HG03196 (cell line): ENCODE results near the gene C1orf21.

Experiments used
- ATAC-seq: cut with Tn5 transposase; IDR thresholded peaks from one replicate; pipeline ENCODE4 v1.9.1; 2021; ENCODE audit not compliant: unreplicated experiment

The C1orf21 gene

GRCh38 chr1:184624051-184624450 lies 237.2 kb downstream of the C1orf21 start:
- ATAC-seq, result no peak

DNA sequence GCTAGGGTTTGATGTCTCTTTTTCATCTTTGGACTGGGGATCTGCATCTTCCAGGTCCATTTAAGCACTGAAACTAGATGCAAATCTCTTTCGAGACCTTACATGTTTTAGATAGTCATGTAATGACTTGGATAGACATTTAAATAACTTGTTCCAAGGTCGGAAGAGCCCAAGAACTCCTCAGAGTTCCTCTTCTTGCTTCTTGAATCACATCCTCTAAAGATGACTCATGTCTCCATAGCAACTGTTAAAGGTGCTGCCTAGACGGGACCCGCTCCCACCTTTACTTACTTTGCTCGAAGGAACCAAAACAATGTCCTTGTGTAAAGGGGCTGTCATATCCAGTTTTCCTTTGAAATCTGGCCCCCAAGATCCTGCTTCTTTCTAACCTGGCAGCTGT lies 237.8 kb downstream of the C1orf21 start:
- no peak for ATAC-seq

- ATAC-seq, result no peak
These were observed 238.4 kb downstream of the C1orf21 start for GRCh38 chr1:184625271-184625670.

- no peak for ATAC-seq
These were observed 239.5 kb downstream of the C1orf21 start for GRCh38 chr1:184626076-184627006.

- no peak for ATAC-seq
These were observed 240.1 kb downstream of the C1orf21 start for GRCh38 chr1:184627007-184627341.

GRCh38 chr1:184629266-184629665 lies 242.4 kb downstream of the C1orf21 start:
- no peak for ATAC-seq

GRCh38 chr1:184630679-184631060 lies 243.8 kb downstream of the C1orf21 start:
- ATAC-seq, result no peak

GRCh38 chr1:184632415-184633175 lies 245.8 kb downstream of the C1orf21 start:
- no peak for ATAC-seq

GRCh38 chr1:184633785-184634184 lies 247.0 kb downstream of the C1orf21 start:
- ATAC-seq, result no peak

GRCh38 chr1:184634296-184634695 lies 247.5 kb downstream of the C1orf21 start:
- no peak for ATAC-seq

GRCh38 chr1:184635347-184635979 lies 248.6 kb downstream of the C1orf21 start:
- ATAC-seq, result no peak

DNA sequence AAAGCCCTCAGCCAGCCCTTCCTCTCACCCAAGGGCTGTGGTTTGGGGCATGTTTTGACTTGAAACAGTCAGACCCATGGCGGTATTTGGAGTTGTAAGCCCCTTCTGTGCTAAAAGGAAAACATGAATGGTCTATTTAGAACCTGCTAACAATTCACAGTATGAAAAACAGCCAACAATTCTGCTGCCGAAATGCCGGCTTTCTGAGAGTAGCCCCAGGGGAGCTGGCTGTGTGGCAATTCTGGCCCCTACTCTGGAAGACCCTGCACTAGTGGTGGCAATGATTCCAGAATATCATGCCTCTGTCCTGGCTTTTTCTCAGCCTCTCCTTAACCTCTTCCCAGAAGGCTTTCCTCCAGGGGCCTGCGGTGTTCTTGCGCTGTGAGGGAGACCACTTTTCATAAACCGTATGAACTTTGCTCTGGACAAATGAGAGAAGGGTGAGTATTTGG lies 249.2 kb downstream of the C1orf21 start:
- ATAC-seq, result no peak

- ATAC-seq, result no peak
These were observed 250.9 kb downstream of the C1orf21 start for GRCh38 chr1:184637664-184638240.

GRCh38 chr1:184639205-184639604 lies 252.4 kb downstream of the C1orf21 start:
- ATAC-seq, result no peak

- ATAC-seq, result no peak
These were observed 253.7 kb downstream of the C1orf21 start for GRCh38 chr1:184640505-184640904.

DNA sequence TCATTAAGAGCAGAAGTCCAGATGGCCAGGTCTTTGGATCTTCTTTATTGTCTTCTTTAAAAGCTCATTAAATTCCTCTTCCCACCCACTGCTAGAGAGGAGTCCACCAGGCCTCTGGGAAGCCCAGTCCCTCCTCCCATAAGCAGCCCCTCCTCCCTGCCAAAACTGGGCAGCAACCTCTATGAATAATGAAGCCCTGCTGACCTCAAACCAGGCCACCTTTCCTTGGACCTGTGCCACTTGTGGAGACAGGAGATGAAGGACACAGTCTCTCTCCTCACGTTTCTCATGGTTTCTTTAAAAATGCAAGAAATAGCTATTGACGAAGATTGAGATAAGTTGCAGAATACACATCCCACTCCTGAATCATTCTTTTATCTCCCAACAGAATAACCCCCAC lies 255.1 kb downstream of the C1orf21 start:
- no peak for ATAC-seq

- no peak for ATAC-seq
These were observed 256.8 kb downstream of the C1orf21 start for GRCh38 chr1:184643661-184644060.

DNA sequence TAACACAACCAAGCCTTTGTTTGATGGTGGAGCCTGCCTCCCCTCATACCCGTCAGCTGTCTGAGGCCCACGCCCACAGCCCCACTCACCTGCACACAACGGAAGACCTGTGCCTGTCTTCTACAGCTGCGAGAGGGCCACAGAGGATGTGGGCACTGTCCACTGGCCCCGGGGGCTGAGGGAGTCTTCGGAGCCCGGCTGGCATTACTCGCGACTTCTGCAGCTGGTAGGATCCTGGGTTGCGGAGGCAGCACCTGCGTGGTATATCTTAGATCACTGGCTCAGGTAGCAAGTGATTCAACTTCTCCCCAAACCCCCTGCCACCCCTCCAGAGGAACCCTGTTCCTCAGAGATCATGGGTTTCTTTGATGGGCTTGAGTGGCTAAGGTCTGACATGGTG lies 257.9 kb downstream of the C1orf21 start:
- no peak for ATAC-seq

DNA sequence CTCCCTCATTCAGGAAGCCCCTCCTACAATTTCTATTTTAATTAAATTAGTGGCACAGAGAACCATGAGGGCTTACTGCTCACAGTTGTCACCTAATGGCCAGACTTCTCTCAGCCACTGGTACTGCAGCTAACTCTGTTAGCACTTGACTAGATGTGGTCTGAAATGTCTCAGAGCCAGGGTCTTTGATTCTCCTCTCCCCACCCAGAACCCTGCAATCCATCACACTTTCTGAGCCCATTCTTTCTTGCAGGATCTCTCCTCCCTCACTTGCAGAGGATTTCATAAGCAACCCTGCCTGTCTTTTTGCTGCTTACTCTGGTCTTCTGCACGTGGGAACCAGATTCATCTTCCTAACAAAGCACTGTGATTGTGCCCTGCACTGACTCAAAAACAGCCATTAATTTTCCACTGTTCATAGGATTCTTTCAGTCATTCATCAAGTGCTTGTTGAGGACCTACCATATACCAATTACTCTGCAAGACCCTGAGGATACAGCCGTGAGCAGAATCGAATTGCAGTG lies 259.4 kb downstream of the C1orf21 start:
- no peak for ATAC-seq

GRCh38 chr1:184646824-184647223 lies 260.0 kb downstream of the C1orf21 start:
- no peak for ATAC-seq

GRCh38 chr1:184647471-184647870 lies 260.6 kb downstream of the C1orf21 start:
- no peak for ATAC-seq
